ENCODE results near the gene RCBTB2.

RCBTB2 gene

GRCh38 chr13:48579165-48579918 lies 46.5 kb upstream of the RCBTB2 start:
- peaks cover 0 to 6% (median 3%) of the 10 kb centered on the region in 4 donors for H3K4me1 ChIP-seq
- H3K36me3 ChIP-seq = no peaks in the 10 kb centered on the region
- H3K4me3 ChIP-seq = no peak overlapping the region
- intact Hi-C loops (cut with DNase I; ENCODE audit: low total_unique reads) = no loop called here
- no peak overlapping the region for H3K27ac ChIP-seq
- H3K27me3 ChIP-seq = no peaks in the 10 kb centered on the region
- no peak for DNase-seq
- TF ChIP-seq CTCF (IDR thresholded peaks at IDR 0.05) = no peak
- H3K9me3 ChIP-seq = no peaks in the 10 kb centered on the region

GRCh38 chr13:48578516-48579164 lies 45.8 kb upstream of the RCBTB2 start:
- no peaks in the 10 kb centered on the region for H3K36me3 ChIP-seq
- H3K4me3 ChIP-seq = no peak overlapping the region
- no peaks in the 10 kb centered on the region for H3K9me3 ChIP-seq
- no peak for TF ChIP-seq CTCF (IDR thresholded peaks at IDR 0.05)
- peaks cover 0 to 6% (median 3%) of the 10 kb centered on the region in 4 donors for H3K4me1 ChIP-seq
- H3K27me3 ChIP-seq = no peaks in the 10 kb centered on the region
- no peak for DNase-seq
- intact Hi-C loops (cut with DNase I; ENCODE audit: low total_unique reads) = no loop called here
- no peak overlapping the region for H3K27ac ChIP-seq

- intact Hi-C loops (cut with DNase I; ENCODE audit: low total_unique reads) = no loop called here
- peaks cover 0 to 17% (median 3%) of the 10 kb centered on the region in 4 donors for H3K4me1 ChIP-seq
Measured at GRCh38 chr13:48576448-48577010, 43.6 kb upstream of the RCBTB2 start.

GRCh38 chr13:48575031-48575430 lies 42.2 kb upstream of the RCBTB2 start:
- no peaks in the 10 kb centered on the region for H3K27me3 ChIP-seq
- no peak for DNase-seq
- no peaks in the 10 kb centered on the region for H3K9me3 ChIP-seq
- intact Hi-C loops (cut with DNase I; ENCODE audit: low total_unique reads) = no loop called here
- no peak for TF ChIP-seq CTCF (IDR thresholded peaks at IDR 0.05)
- H3K4me3 ChIP-seq = no peak overlapping the region
- no peak overlapping the region for H3K27ac ChIP-seq
- H3K36me3 ChIP-seq = no peaks in the 10 kb centered on the region
- peaks cover 0 to 27% (median 10%) of the 10 kb centered on the region in 4 donors for H3K4me1 ChIP-seq

More at GRCh38 chr13:48576448-48577010, 43.6 kb upstream of the RCBTB2 start:
- no peak for DNase-seq
- Histone ChIP-seq H3K9me3 (no peaks in the 10 kb centered on the region), H3K4me3 (no peak overlapping the region), H3K36me3 (no peaks in the 10 kb centered on the region), H3K27ac (no peak overlapping the region), H3K27me3 (no peaks in the 10 kb centered on the region)
- no peak for TF ChIP-seq CTCF (IDR thresholded peaks at IDR 0.05)

GRCh38 chr13:48574041-48574796 lies 41.3 kb upstream of the RCBTB2 start:
- DNase-seq = no peak
- no peak for TF ChIP-seq CTCF (IDR thresholded peaks at IDR 0.05)
- intact Hi-C loops (cut with DNase I; ENCODE audit: low total_unique reads) = loop anchor here (5.0 kb wide), 1 partner anchor 42 kb away; the partner anchor contains the start of gene RCBTB2
- no peaks in the 10 kb centered on the region for H3K27me3 ChIP-seq
- H3K9me3 ChIP-seq = no peaks in the 10 kb centered on the region
- peaks cover 0 to 29% (median 9%) of the 10 kb centered on the region in 4 donors for H3K4me1 ChIP-seq
- no peak overlapping the region for H3K4me3 ChIP-seq
- H3K36me3 ChIP-seq = no peaks in the 10 kb centered on the region
- H3K27ac ChIP-seq = no peak overlapping the region

Measured in tibial artery (tissue), 4 donors.